ENCODE results near the gene TMCC3. TPM values are rescaled to one million over a fixed set of nuclear protein-coding genes. Genes with fewer than 3 reads are reported as not detected.

The TMCC3 gene, protein sequence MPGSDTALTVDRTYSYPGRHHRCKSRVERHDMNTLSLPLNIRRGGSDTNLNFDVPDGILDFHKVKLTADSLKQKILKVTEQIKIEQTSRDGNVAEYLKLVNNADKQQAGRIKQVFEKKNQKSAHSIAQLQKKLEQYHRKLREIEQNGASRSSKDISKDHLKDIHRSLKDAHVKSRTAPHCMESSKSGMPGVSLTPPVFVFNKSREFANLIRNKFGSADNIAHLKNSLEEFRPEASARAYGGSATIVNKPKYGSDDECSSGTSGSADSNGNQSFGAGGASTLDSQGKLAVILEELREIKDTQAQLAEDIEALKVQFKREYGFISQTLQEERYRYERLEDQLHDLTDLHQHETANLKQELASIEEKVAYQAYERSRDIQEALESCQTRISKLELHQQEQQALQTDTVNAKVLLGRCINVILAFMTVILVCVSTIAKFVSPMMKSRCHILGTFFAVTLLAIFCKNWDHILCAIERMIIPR
- 0.73 and 0.83 TPM in 2 replicates for total RNA-seq

DNA sequence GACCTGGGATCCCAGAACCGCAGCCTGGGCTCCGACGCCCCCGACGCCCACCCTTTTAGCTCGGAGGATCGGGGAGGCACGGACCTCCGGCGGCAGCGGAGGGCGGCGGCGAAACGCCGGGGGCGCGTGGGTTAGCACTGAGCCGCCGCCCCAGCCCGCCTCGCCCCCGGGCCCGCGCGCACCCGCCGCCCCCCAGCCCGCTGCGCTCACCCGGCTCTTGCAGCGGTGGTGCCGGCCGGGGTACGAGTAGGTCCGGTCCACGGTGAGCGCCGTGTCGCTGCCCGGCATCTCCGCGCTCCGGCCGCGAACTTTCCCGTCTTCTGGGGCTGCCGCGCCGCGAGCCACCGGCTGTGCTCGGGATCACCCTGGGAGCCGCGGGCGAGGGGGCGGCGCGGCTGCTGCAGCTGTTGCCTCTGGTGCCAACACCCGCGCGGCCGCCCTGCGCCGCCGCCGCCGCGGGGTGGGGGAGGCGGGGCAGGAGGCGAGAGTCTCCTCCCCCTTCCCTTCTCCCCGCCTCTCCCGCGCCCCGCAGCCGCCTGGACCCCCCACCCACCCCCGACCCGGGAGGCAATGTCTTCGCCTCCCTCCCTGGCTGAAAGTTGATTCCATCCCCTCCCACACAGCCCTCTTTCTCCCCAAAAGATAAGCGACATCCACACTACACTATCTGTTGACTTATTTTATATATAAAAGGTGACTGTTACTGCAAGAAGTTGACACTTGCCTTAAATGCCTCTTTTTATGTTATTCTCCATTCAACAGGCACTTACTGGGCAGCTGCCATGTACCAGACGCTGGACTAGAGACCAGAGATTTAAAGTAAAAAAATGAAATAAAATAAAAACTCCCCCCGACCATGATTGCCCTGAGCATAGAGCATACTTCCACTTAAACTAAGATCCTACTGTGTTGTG, at the start of gene TMCC3:
TMCC3 (minus strand) TSS at position 415 of the 914 bp plus-strand sequence; CDS start at position 288, 127 bp downstream.

Other genes starting within 250 kb of the TMCC3 start
- gene CEP83, start 190.7 kb downstream of the TMCC3 start, total RNA-seq, result 8.9 and 18.8 TPM in 2 replicates

Data from smooth muscle cell of trachea (primary cell).